A673 (cell line): Measurements from ENCODE around the gene MAPKAPK3.

Source experiments
- CTCF ChIP-seq: fragments of 300-800, 200-600 bp; sonication (generic); conservative IDR thresholded peaks from 2 replicates; pipeline ENCODE4 v1.5.1; 2017; ENCODE audit warnings: low read depth, mild to moderate bottlenecking, antibody characterized with exemption, low read length, moderate library complexity, mixed read lengths
- EZH2 ChIP-seq: fragments of 200-600 bp; sonication (generic); IDR thresholded peaks from 2 replicates; pipeline ENCODE4 v1.6.1; 2017; ENCODE audit warnings: borderline replicate concordance, low read depth, mild to moderate bottlenecking, mixed read lengths, antibody characterized with exemption, low read length; ENCODE audit not compliant: poor library complexity, severe bottlenecking

GRCh38 chr3:50637011-50637410 is 20.1 kb downstream of the MAPKAPK3 start:
- TF ChIP-seq CTCF (no peak), EZH2 (no peak)
